IMR-90 (cell line): ENCODE data around the gene TTC24. TPM values are rescaled to one million over a fixed set of nuclear protein-coding genes. Genes with fewer than 3 reads are reported as not detected.

Source experiments
- ATAC-seq: fragments of 200-7000 bp; cut with Tn5 transposase; 2 replicates; pipeline ENCODE4 v1.9.1; 2020; ENCODE audit warnings: low read depth, mild to moderate bottlenecking, moderate library complexity
- BruUV-seq: library from RNA; stranded (reverse); fragments of 400-500 nt; replicated peaks from 2 replicates; lab custom pipeline; 2021; lab: Mats Ljungman, UMichigan
- CTCF ChIA-PET: fragments of 300-600 bp; formaldehyde crosslinking; extraction: SDS; loops from one replicate; lab custom pipeline; 2021; ENCODE audit warnings: antibody characterized with exemption; lab: Yijun Ruan, JAX
- POLR2A ChIA-PET: fragments of 300-600 bp; sonication (Branson Sonifier 250); formaldehyde crosslinking; loops from one replicate; lab custom pipeline; 2022; ENCODE audit warnings: antibody characterized with exemption; ENCODE audit not compliant: unreplicated experiment; lab: Charles Lee
- DNase-seq: peaks from one replicate; pipeline ENCODE4 v3.0.0; 2013
- H2AFZ ChIP-seq: replicated peaks from 2 replicates; pipeline ENCODE3; 2013; ENCODE audit warnings: low read length, mild to moderate bottlenecking; ENCODE audit not compliant: poor library complexity
- H2AK5ac ChIP-seq: 2 replicates; pipeline ENCODE4 v1.6.1; 2013; ENCODE audit warnings: low read depth, low read length, inconsistent platforms
- H2AK9ac ChIP-seq: replicated peaks from 2 replicates; pipeline ENCODE3; 2013; ENCODE audit warnings: mild to moderate bottlenecking, low read depth, low read length, moderate library complexity; ENCODE audit not compliant: poor library complexity
- H2BK120ac ChIP-seq: 2 replicates; pipeline ENCODE4 v1.6.1; 2013; ENCODE audit warnings: low read depth, low read length, inconsistent platforms
- H2BK15ac ChIP-seq: 3 replicates; pipeline ENCODE4 v1.6.1; 2013; ENCODE audit warnings: low read depth, low read length, inconsistent platforms
- H2BK20ac ChIP-seq: 2 replicates; pipeline ENCODE4 v1.6.1; 2013; ENCODE audit warnings: low read depth, mild to moderate bottlenecking, inconsistent platforms, low read length, moderate library complexity
- H2BK5ac ChIP-seq: 2 replicates; pipeline ENCODE4 v1.6.1; 2013; ENCODE audit warnings: mild to moderate bottlenecking, low read depth, low read length, inconsistent platforms; ENCODE audit not compliant: poor library complexity, severe bottlenecking
- H3K14ac ChIP-seq: replicated peaks from 2 replicates; pipeline ENCODE4 v1.6.1; 2013; ENCODE audit warnings: low read depth, low read length, inconsistent platforms
- H3K18ac ChIP-seq: 2 replicates; pipeline ENCODE4 v1.6.1; 2013; ENCODE audit warnings: low read depth, low read length, control low read depth
- H3K23ac ChIP-seq: 2 replicates; pipeline ENCODE4 v1.6.1; 2013; ENCODE audit warnings: low read depth, low read length, inconsistent platforms
- H3K27ac ChIP-seq: 2 replicates; pipeline ENCODE4 v1.5.1; 2013; ENCODE audit warnings: mild to moderate bottlenecking, control low read depth, low read length; ENCODE audit not compliant: insufficient read depth
- H3K27me3 ChIP-seq: 2 replicates; pipeline ENCODE4 v1.6.1; 2013; ENCODE audit warnings: low read length; ENCODE audit not compliant: control insufficient read depth, insufficient read depth
- H3K36me3 ChIP-seq: 2 replicates; pipeline ENCODE4 v1.6.1; 2013; ENCODE audit warnings: low read length, mixed read lengths; ENCODE audit not compliant: control insufficient read depth, insufficient read depth
- H3K4ac ChIP-seq: 2 replicates; pipeline ENCODE4 v1.6.1; 2013; ENCODE audit warnings: low read depth, low read length, inconsistent platforms
- H3K4me1 ChIP-seq: 2 replicates; pipeline ENCODE4 v1.6.1; 2013; ENCODE audit warnings: low read length, mixed read lengths; ENCODE audit not compliant: control insufficient read depth, insufficient read depth
- H3K4me2 ChIP-seq: 2 replicates; pipeline ENCODE4 v1.6.1; 2013; ENCODE audit warnings: low read depth, mild to moderate bottlenecking, control low read depth, low read length, moderate library complexity
- H3K4me3 ChIP-seq: 2 replicates; pipeline ENCODE4 v1.5.1; 2013; ENCODE audit warnings: low read depth, mild to moderate bottlenecking, control low read depth, low read length, moderate library complexity; ENCODE audit not compliant: insufficient read depth
- H3K56ac ChIP-seq: 2 replicates; pipeline ENCODE4 v1.6.1; 2013; ENCODE audit warnings: low read length, inconsistent platforms; ENCODE audit not compliant: insufficient read depth; ENCODE audit errors: extremely low read depth
- H3K79me1 ChIP-seq, 2 experiments: 2 replicates each; pipeline ENCODE4 v1.6.1; 2013; ENCODE audit warnings: low read length in 2 of 2, inconsistent platforms in 1 of 2, low read depth in 1 of 2
- H3K9ac ChIP-seq: 2 replicates; pipeline ENCODE4 v1.6.1; 2013; ENCODE audit warnings: low read depth, low read length, control low read depth
- H3K9me1 ChIP-seq: 2 replicates; pipeline ENCODE4 v1.6.1; 2013; ENCODE audit warnings: low read length, inconsistent platforms; ENCODE audit not compliant: insufficient read depth
- H3K9me3 ChIP-seq: 2 replicates; pipeline ENCODE4 v1.6.1; 2013; ENCODE audit warnings: low read length; ENCODE audit not compliant: control insufficient read depth, insufficient read depth
- H4K20me1 ChIP-seq: 2 replicates; pipeline ENCODE4 v1.6.1; 2013; ENCODE audit warnings: low read length, inconsistent platforms; ENCODE audit not compliant: insufficient read depth
- H4K5ac ChIP-seq: 2 replicates; pipeline ENCODE4 v1.6.1; 2013; ENCODE audit warnings: mild to moderate bottlenecking, low read depth, low read length, control low read depth
- H4K8ac ChIP-seq, 2 experiments: 2 replicates each; pipeline ENCODE4 v1.6.1; 2013; ENCODE audit warnings: low read depth in 2 of 2, low read length in 2 of 2, control low read depth in 1 of 2, inconsistent platforms in 1 of 2
- H4K91ac ChIP-seq: 2 replicates; pipeline ENCODE4 v1.6.1; 2013; ENCODE audit warnings: low read depth, low read length, inconsistent platforms; ENCODE audit not compliant: insufficient read depth
- BHLHE40 ChIP-seq: fragments of 150-350 bp; IDR thresholded peaks from 2 replicates; pipeline ENCODE4 v1.6.1; 2016; ENCODE audit warnings: mild to moderate bottlenecking, low read depth, low read length
- MAZ ChIP-seq: IDR thresholded peaks from 2 replicates; pipeline ENCODE4 v1.6.1; 2012; ENCODE audit warnings: low read depth, mild to moderate bottlenecking, low read length, improper control_type of control experiment, moderate library complexity, borderline replicate concordance
- POLR2A ChIP-seq: IDR thresholded peaks from 2 replicates; pipeline ENCODE4 v1.6.1; 2012; ENCODE audit warnings: mild to moderate bottlenecking, low read depth, low read length
- USF2 ChIP-seq: fragments of 150-350 bp; IDR thresholded peaks from 2 replicates; pipeline ENCODE4 v1.6.1; 2017; ENCODE audit warnings: mild to moderate bottlenecking, antibody characterized with exemption, low read length, low read depth
- WGBS, 2 experiments: methylation state at CpG; one replicate each; pipeline versions ENCODE4 v1.1.5 to v1.1.7; 2013; ENCODE audit warnings: missing lambda C conversion rate in 2 of 2; ENCODE audit not compliant: insufficient read length in 1 of 2; ENCODE audit errors: extremely low coverage in 2 of 2; 5-methylcytosine and 5-hydroxymethylcytosine counted together
- dilution Hi-C: fragments of 300-500 bp; cut with HindIII; formaldehyde crosslinking; loops from one replicate; pipeline ENCODE4 v1.14.3; 2018; ENCODE audit warnings: low sequenced_read_pairs; ENCODE audit not compliant: unreplicated experiment
- in situ Hi-C: fragments of 300-500 bp; cut with MboI; formaldehyde crosslinking; loops from 3 replicates; pipeline ENCODE4 v1.14.3; 2019; ENCODE audit warnings: low sequenced_read_pairs, inconsistent platforms, mixed read lengths
- intact Hi-C: fragments of 100-400 bp; cut with micrococcal nuclease; formaldehyde crosslinking; loops from 2 replicates; pipeline ENCODE4 v1.10.0; 2022
- polyA plus RNA-seq, 3 experiments: library from polyadenylated mRNA; depleted of rRNA; stranded (reverse); fragments of >200 nt; gene quantifications; 2 replicates each; pipeline ENCODE4 v1.2.3, GENCODE V29; 2012; ENCODE audit warnings: low replicate concordance in 1 of 3
- total RNA-seq: library from RNA; depleted of rRNA; stranded (reverse); fragments of >200 nt; gene quantifications from 2 replicates; pipeline ENCODE4 v1.2.3, GENCODE V29; 2012
- TF ChIP-seq, protein P1 (sequence below): conservative IDR thresholded peaks from 2 replicates; pipeline ENCODE4 v1.5.1; 2012; ENCODE audit warnings: mild to moderate bottlenecking, low read depth, low read length, improper control_type of control experiment

Gene TTC24
- total and polyA plus RNA-seq, 2 of the 4 experiments (the other 2 are of a cell fraction) = not detected

DNA sequence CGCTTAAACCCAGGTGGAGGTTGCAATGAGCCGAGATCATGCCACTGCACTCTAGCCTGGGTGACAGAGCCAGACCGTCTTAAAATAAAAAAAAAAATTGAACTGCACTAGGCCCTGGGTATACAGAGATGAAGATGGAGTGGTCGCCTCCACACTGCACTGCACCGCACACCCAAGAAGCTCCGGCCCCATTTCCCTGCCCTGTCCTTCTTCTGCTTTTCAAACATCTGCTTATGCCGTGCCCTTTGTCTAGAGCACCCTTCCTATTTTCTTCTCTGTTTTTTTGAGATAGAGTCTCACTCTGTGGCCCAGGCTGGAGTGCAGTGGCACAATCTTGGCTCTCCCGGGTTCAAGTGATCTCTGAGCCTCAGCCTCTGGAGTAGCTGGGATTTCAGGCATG, 24.6 kb upstream of the TTC24 start:
- Histone ChIP-seq H3K23ac (no peak overlapping the region), H4K91ac (no peak overlapping the region), H2BK20ac (no peak overlapping the region), H3K4me2 (no peak overlapping the region), H2AK5ac (no peak overlapping the region), H3K9me1 (peaks cover 8% of the 10 kb centered on the region), H2BK5ac (no peak overlapping the region), H3K36me3 (peaks cover 10% of the 10 kb centered on the region), H3K4me1 (no peaks in the 10 kb centered on the region), H3K9ac (no peak overlapping the region), H2AFZ (no peak overlapping the region), H4K8ac (no peak overlapping the region), H3K4me3 (no peak overlapping the region), H4K5ac (no peak overlapping the region), H3K9me3 (no peaks in the 10 kb centered on the region), H2BK15ac (no peak overlapping the region), H3K18ac (no peak overlapping the region), H3K27me3 (no peaks in the 10 kb centered on the region), H4K20me1 (no peaks in the 10 kb centered on the region), H2AK9ac (no peak overlapping the region), H3K56ac (no peak overlapping the region), H3K4ac (no peak overlapping the region), H3K79me1 (peaks cover 0 to 22% of the 10 kb centered on the region in 2 experiments; a peak in 2 of 4 replicates), H2BK120ac (no peak overlapping the region), H3K14ac (no peak overlapping the region), H3K27ac (no peak overlapping the region)
- intact Hi-C loops = no loop called here
- CTCF ChIA-PET = no interaction called here
- no TSS peak for BruUV-seq
- DNase-seq (no peak), ATAC-seq (no peak)
- dilution Hi-C loops = no loop called here
- in situ Hi-C loops = no loop called here
- TF ChIP-seq POLR2A = no peak
- TF ChIP-seq, protein P1, sequence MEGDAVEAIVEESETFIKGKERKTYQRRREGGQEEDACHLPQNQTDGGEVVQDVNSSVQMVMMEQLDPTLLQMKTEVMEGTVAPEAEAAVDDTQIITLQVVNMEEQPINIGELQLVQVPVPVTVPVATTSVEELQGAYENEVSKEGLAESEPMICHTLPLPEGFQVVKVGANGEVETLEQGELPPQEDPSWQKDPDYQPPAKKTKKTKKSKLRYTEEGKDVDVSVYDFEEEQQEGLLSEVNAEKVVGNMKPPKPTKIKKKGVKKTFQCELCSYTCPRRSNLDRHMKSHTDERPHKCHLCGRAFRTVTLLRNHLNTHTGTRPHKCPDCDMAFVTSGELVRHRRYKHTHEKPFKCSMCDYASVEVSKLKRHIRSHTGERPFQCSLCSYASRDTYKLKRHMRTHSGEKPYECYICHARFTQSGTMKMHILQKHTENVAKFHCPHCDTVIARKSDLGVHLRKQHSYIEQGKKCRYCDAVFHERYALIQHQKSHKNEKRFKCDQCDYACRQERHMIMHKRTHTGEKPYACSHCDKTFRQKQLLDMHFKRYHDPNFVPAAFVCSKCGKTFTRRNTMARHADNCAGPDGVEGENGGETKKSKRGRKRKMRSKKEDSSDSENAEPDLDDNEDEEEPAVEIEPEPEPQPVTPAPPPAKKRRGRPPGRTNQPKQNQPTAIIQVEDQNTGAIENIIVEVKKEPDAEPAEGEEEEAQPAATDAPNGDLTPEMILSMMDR = no peak
- no peak for TF ChIP-seq MAZ
- TF ChIP-seq USF2 = no peak
- TF ChIP-seq BHLHE40 = no peak
- POLR2A ChIA-PET = no interaction called here
- 88% methylated on average over 3 of the region's 8 CpGs; no CpG with 5 or more reads in 1 of the 2 experiments for WGBS, 2 experiments
